ENCODE measurements around the gene RGS6.
"Not testable (repeated sequence)": the region's sequence is repeated elsewhere in the genome, so short reads cannot be mapped to it uniquely, and the experiment has no call there.

The RGS6 gene

GRCh38 chr14:71932229-71932981 lies at the start of gene RGS6:
Gene RGS6 (plus strand): TSS chr14:71932429.
- DNase-seq: peak; percentile 52

GRCh38 chr14:71883094-71883493 lies 49.1 kb upstream of the RGS6 start:
- DNase-seq: no peak

- DNase-seq: no peak
Observed at GRCh38 chr14:71885301-71885700, 46.9 kb upstream of the RGS6 start.

- DNase-seq: not testable (repeated sequence)
Observed at GRCh38 chr14:71887802-71888201, 44.4 kb upstream of the RGS6 start.

GRCh38 chr14:71890541-71890940 lies 41.7 kb upstream of the RGS6 start:
- no peak for DNase-seq

GRCh38 chr14:71891185-71891584 lies 41.0 kb upstream of the RGS6 start:
- no peak for DNase-seq

- no peak for DNase-seq
Observed at GRCh38 chr14:71891970-71892369, 40.3 kb upstream of the RGS6 start.

- no peak for DNase-seq
Observed at GRCh38 chr14:71905031-71905430, 27.2 kb upstream of the RGS6 start.

GRCh38 chr14:71905860-71906259 lies 26.4 kb upstream of the RGS6 start:
- DNase-seq: no peak

- DNase-seq: no peak
Observed at GRCh38 chr14:71907793-71908515, 24.3 kb upstream of the RGS6 start.

GRCh38 chr14:71911669-71912068 lies 20.6 kb upstream of the RGS6 start:
- DNase-seq: no peak

- no peak for DNase-seq
Observed at GRCh38 chr14:71913342-71913741, 18.9 kb upstream of the RGS6 start.

- peak; percentile 2 for DNase-seq
Observed at GRCh38 chr14:71918955-71919354, 13.3 kb upstream of the RGS6 start.

GRCh38 chr14:71923513-71923912 lies 8.7 kb upstream of the RGS6 start:
- DNase-seq: no peak

GRCh38 chr14:71931492-71932228 lies 569 bp upstream of the RGS6 start:
- no peak for DNase-seq

- DNase-seq: no peak
Observed at GRCh38 chr14:71933001-71933587, 865 bp downstream of the RGS6 start.

- not testable (repeated sequence) for DNase-seq
Observed at GRCh38 chr14:71938273-71938672, 6.0 kb downstream of the RGS6 start.

- DNase-seq: not testable (repeated sequence)
Observed at GRCh38 chr14:71939344-71939743, 7.1 kb downstream of the RGS6 start.

- not testable (repeated sequence) for DNase-seq
Observed at GRCh38 chr14:71940500-71940899, 8.3 kb downstream of the RGS6 start.

GRCh38 chr14:71941616-71942015 lies 9.4 kb downstream of the RGS6 start:
- not testable (repeated sequence) for DNase-seq

GRCh38 chr14:71942904-71943694 lies 10.9 kb downstream of the RGS6 start:
- DNase-seq: no peak

GRCh38 chr14:71943695-71944018 lies 11.4 kb downstream of the RGS6 start:
- DNase-seq: no peak

Measured in NCI-H146 (cell line).